GM10847 (cell line): ENCODE measurements around the gene MKS1.

Experiments
- POLR2A ChIP-seq: IDR thresholded peaks from 2 replicates; pipeline ENCODE4 v1.6.1; 2011; ENCODE audit not compliant: insufficient read length; ENCODE audit errors: extremely low read depth

Gene MKS1

GRCh38 chr17:58161566-58161965 lies 57.5 kb downstream of the MKS1 start:
- no peak for TF ChIP-seq POLR2A

DNA sequence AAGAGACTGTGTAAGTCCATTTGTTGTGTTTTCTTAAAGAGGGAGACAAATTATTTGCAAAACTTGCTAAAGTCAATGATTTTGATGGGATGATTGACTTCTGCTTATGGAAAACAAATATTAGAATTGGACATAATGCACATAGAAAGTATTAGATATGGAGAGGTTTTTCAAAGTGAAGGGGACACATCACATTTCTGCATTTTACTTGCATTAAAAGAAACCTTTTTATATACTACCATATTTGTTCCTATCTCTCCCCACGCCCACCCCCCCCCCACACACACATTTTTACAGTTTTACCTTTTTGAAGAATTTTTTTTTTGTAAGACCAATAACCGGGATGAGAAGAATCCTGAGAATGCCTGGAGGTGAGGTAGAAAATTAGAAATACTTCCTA lies 60.9 kb downstream of the MKS1 start:
- no peak for TF ChIP-seq POLR2A

DNA sequence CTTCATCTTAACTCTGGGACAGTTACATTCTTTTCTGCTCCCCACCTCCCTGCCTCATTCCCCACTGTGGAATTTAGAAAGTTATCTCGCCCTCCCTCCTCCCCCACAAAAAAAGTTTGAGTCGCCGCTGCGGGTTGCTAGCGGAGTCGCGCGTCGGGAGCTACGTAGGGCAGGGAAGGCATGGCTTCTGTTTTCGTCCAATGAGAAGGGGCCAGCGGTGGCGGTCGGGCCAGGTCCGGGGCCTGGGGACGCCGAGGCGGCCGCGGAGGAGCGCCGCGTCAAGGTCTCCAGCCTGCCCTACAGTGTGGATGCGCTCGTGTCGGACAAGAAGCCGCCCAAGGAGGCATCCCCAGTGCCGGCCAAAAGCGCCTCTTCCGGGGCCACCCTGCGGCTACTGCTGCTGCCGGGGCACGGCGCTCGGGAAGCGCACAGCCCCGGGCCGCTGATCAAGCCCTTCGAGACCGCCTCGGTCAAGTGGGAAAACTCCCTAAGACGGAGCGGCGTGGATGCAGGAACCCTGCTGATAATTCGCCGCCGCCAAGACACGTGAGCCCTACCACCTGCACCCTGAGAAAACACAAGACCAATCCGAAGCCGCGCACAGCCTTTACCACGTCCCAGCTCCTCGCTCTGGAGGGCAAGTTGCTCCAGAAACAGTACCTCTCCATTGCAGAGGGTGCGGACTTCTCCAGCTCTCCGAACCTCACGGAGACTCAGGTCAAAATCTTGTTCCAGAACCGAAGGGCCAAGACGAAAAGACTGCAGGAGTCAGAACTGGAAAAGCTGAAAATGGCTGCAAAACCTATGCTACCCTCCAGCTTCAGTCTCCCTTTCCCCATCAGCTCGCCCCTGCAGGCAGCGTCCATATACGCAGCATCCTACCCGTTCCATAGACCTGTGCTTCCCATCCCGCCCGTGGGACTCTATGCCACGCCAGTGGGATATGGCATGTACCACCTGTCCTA lies 61.9 kb downstream of the MKS1 start:
- TF ChIP-seq POLR2A = no peak
